GM12878 (cell line): ENCODE results near the gene BIRC7. TPM values are rescaled to one million over a fixed set of nuclear protein-coding genes. Genes with fewer than 3 reads are reported as not detected.

ENCODE experiments used
- ATAC-seq: fragments of 200-7000 bp; cut with Tn5 transposase; 3 replicates; pipeline ENCODE4 v1.9.1; 2020; ENCODE audit warnings: mild to moderate bottlenecking, moderate library complexity
- BruUV-seq: library from RNA; stranded (reverse); fragments of 400-500 nt; replicated peaks from 2 replicates; lab custom pipeline; 2021; lab: Mats Ljungman, UMichigan
- CTCF ChIA-PET: fragments of 300-600 bp; sonication (Branson Sonifier 250); formaldehyde crosslinking; extraction: SDS; loops from one replicate; lab custom pipeline; 2021; ENCODE audit warnings: inconsistent platforms; lab: Yijun Ruan, JAX
- POLR2A ChIA-PET: fragments of 350-600 bp; formaldehyde crosslinking; extraction: SDS; loops from one replicate; lab custom pipeline; 2021; ENCODE audit warnings: inconsistent platforms; lab: Charles Lee
- RAD21 ChIA-PET: fragments of 300-600 bp; sonication (Branson Sonifier 250); formaldehyde crosslinking; loops from one replicate; lab custom pipeline; 2023; ENCODE audit warnings: antibody characterized with exemption; ENCODE audit not compliant: unreplicated experiment; lab: Charles Lee
- SMC1A ChIA-PET: fragments of 300-600 bp; sonication (Branson Sonifier 250); formaldehyde crosslinking; loops from one replicate; lab custom pipeline; 2023; ENCODE audit not compliant: unreplicated experiment, uncharacterized antibody; lab: Charles Lee
- DNase-seq: peaks from one replicate; pipeline ENCODE4 v3.0.0-alpha.2; 2011; ENCODE audit warnings: low read depth, low spot score
- FAIRE-seq: peaks from 3 replicates; lab custom pipeline; 2011; peaks lifted over from hg19 to GRCh38; lab: Jason Lieb, UNC
- H2AFZ ChIP-seq: 2 replicates; pipeline ENCODE4 v1.6.0; 2011; ENCODE audit warnings: low read depth, low read length, control low read depth; ENCODE audit not compliant: control insufficient read depth
- H3K27ac ChIP-seq: 2 replicates; pipeline ENCODE4 v1.5.1; 2011; ENCODE audit warnings: control low read depth; ENCODE audit not compliant: control insufficient read depth, insufficient read depth
- H3K27me3 ChIP-seq, 2 experiments: replicated peaks in 1 of 2; 2 replicates each; pipeline versions ENCODE4 v1.6.0 to v1.6.1; 2011; ENCODE audit warnings: low read length in 1 of 2; ENCODE audit not compliant: control insufficient read depth in 2 of 2, insufficient read depth in 2 of 2
- H3K36me3 ChIP-seq, 2 experiments: 2 replicates each; pipeline ENCODE4 v1.5.1; 2011; ENCODE audit warnings: low read length in 1 of 2; ENCODE audit not compliant: control insufficient read depth in 2 of 2, insufficient read depth in 2 of 2
- H3K4me1 ChIP-seq: 2 replicates; pipeline ENCODE4 v1.6.1; 2011; ENCODE audit warnings: mild to moderate bottlenecking, low read length, moderate library complexity, mixed read lengths; ENCODE audit not compliant: control insufficient read depth, insufficient read depth
- H3K4me2 ChIP-seq: 2 replicates; pipeline ENCODE4 v1.6.0; 2011; ENCODE audit warnings: control low read depth; ENCODE audit not compliant: control insufficient read depth, insufficient read depth
- H3K4me3 ChIP-seq: fragments of 200-600 bp; sonication (generic); 2 replicates; pipeline ENCODE4 v1.5.1; 2016
- H3K79me2 ChIP-seq: 2 replicates; pipeline ENCODE4 v1.6.0; 2011; ENCODE audit warnings: low read length; ENCODE audit not compliant: control insufficient read depth, insufficient read depth
- H3K9ac ChIP-seq: 2 replicates; pipeline ENCODE4 v1.8.0; 2011; ENCODE audit warnings: low read length, control low read depth, mixed read lengths; ENCODE audit not compliant: control insufficient read depth, insufficient read depth
- H3K9me3 ChIP-seq: replicated peaks from 3 replicates; pipeline ENCODE4 v1.5.1; 2011; ENCODE audit warnings: mild to moderate bottlenecking, low read length; ENCODE audit not compliant: control insufficient read depth, insufficient read depth
- H4K20me1 ChIP-seq: 2 replicates; pipeline ENCODE4 v1.6.0; 2011; ENCODE audit not compliant: control insufficient read depth, insufficient read depth
- BHLHE40 ChIP-seq, 2 experiments: fragments of 450-650 bp in 1 of 2; IDR thresholded peaks; 2 replicates each; pipeline ENCODE4 v1.6.1; 2011 to 2017; ENCODE audit warnings: low read depth in 2 of 2, borderline replicate concordance in 1 of 2, improper control_type of control experiment in 1 of 2, low read length in 1 of 2, mild to moderate bottlenecking in 1 of 2
- CBX3 ChIP-seq: fragments of 200-600 bp; sonication (generic); IDR thresholded peaks from 2 replicates; pipeline ENCODE4 v1.6.1; 2016; ENCODE audit warnings: low read depth, borderline replicate concordance
- CTCF ChIP-seq, 3 experiments: IDR thresholded peaks in 2 of 3; conservative IDR thresholded peaks in 1 of 3; 2 replicates each; pipeline ENCODE4 v1.5.1; 2011; ENCODE audit warnings: low read depth in 3 of 3, low read length in 3 of 3, mild to moderate bottlenecking in 3 of 3, control low read depth in 2 of 3, moderate library complexity in 2 of 3, inconsistent platforms in 1 of 3, mixed read lengths in 1 of 3; ENCODE audit not compliant: control insufficient read depth in 2 of 3, insufficient read depth in 1 of 3; ENCODE audit errors: extremely low read depth in 1 of 3
- RAD21 ChIP-seq: IDR thresholded peaks from 2 replicates; pipeline ENCODE4 v1.6.1; 2011; ENCODE audit warnings: mild to moderate bottlenecking, low read depth, low read length, moderate library complexity; ENCODE audit not compliant: insufficient read depth
- SRF ChIP-seq, 2 experiments: IDR thresholded peaks; 2 replicates each; pipeline ENCODE4 v1.6.1; 2011; ENCODE audit warnings: low read depth in 2 of 2, low read length in 2 of 2, mild to moderate bottlenecking in 1 of 2, moderate library complexity in 1 of 2
- WGBS: methylation state at CpG from one replicate; pipeline ENCODE4 v1.1.6; 2016; ENCODE audit warnings: low lambda C conversion rate; ENCODE audit not compliant: insufficient replicate concordance, insufficient coverage; ENCODE audit errors: missing lambda C conversion rate; 5-methylcytosine and 5-hydroxymethylcytosine counted together
- in situ Hi-C: fragments of 300-500 bp; cut with MboI; formaldehyde crosslinking; loops from 9 replicates; pipeline ENCODE4 v1.14.3; 2018; ENCODE audit warnings: mixed read lengths
- intact Hi-C: fragments of 100-400 bp; cut with micrococcal nuclease; formaldehyde crosslinking; loops from one replicate; pipeline ENCODE4 v1.14.2; 2022; ENCODE audit not compliant: unreplicated experiment
- polyA plus RNA-seq, 11 experiments: library from polyadenylated mRNA; depleted of rRNA in 4 of 11; unstranded in 6 of 11; stranded (reverse) in 5 of 11; fragments of >200 nt; fragmentation: Nextera tagmentation in 4 of 11; fragmentation: Illumina TruSeq in 1 of 11; extraction: Ambion mirVana in 4 of 11; extraction: Trizol in 1 of 11; gene quantifications; 1 replicate in 1 of 11; 2 replicates in 10 of 11; pipeline versions ENCODE4 v1.2.1 to v1.2.3, GENCODE V29; 2011 to 2016; ENCODE audit warnings: inconsistent platforms in 2 of 11, missing spikeins in 2 of 11, low read depth in 1 of 11
- total RNA-seq, 4 experiments: library from RNA; depleted of rRNA in 3 of 4; stranded (reverse); fragments of >200 nt in 3 of 4; fragmentation: Illumina TruSeq in 1 of 4; extraction: Trizol in 1 of 4; gene quantifications; 2 replicates each; pipeline versions ENCODE4 v1.2.1 to v1.2.3, GENCODE V29; 2013 to 2021

BIRC7 gene
- total and polyA plus RNA-seq, 10 of the 15 experiments (the other 5 are each of a cell fraction or from before 2014, with no cell fraction given) = 0.31 TPM; not detected in 9

GRCh38 chr20:63208346-63208909 lies 27.3 kb upstream of the BIRC7 start:
- SMC1A ChIA-PET = no interaction called here
- DNase-seq = no peak
- Histone ChIP-seq H3K4me2 (no peak overlapping the region), H3K9me3 (no peaks in the 10 kb centered on the region), H3K79me2 (peaks cover 28% of the 10 kb centered on the region), H3K27ac (no peak overlapping the region), H3K4me1 (no peaks in the 10 kb centered on the region), H3K9ac (no peak overlapping the region), H2AFZ (no peak overlapping the region), H3K27me3 (no peaks in the 10 kb centered on the region), H3K36me3 (peaks cover 31 to 32% of the 10 kb centered on the region in 2 experiments), H3K4me3 (no peak overlapping the region), H4K20me1 (peaks cover 9% of the 10 kb centered on the region; the same call in 1 of the 2 replicates)
- CTCF ChIA-PET = interaction anchor here (1.2 kb wide), 1 partner anchor 16 kb away, joined by 5 read pairs; no protein-coding TSS in a partner anchor
- POLR2A ChIA-PET = interaction anchor here (1.1 kb wide), 1 partner anchor 8 kb away, joined by 3 read pairs; no protein-coding TSS in a partner anchor
- TF ChIP-seq RAD21 = no peak
- TF ChIP-seq CBX3 = no peak
- TF ChIP-seq BHLHE40 (IDR thresholded peaks at IDR 0.05; ENCODE audit: borderline replicate concordance in 1 of 2, low read depth in 2 of 2, low read length in 1 of 2) = no peak
- no peak for TF ChIP-seq CTCF (IDR thresholded peaks at IDR 0.05 in 2 of 3, conservative IDR thresholded peaks at IDR 0.05 in 1 of 3; ENCODE audit: control insufficient read depth in 2 of 3, extremely low read depth in 1 of 3, insufficient read depth in 1 of 3, low read depth in 3 of 3, low read length in 3 of 3)
- no peak for TF ChIP-seq SRF (IDR thresholded peaks at IDR 0.05; ENCODE audit: low read depth in 2 of 2, low read length in 2 of 2)
- RAD21 ChIA-PET = no interaction called here
- ATAC-seq = no peak
- intact Hi-C loops (no loop called here), in situ Hi-C loops (no loop called here)
- WGBS = 83% methylated on average over 6 of the region's 6 CpGs
- no TSS peak for BruUV-seq
- FAIRE-seq = no peak
